K562 (cell line): ENCODE results near the gene CEP350. TPM values are rescaled to one million over a fixed set of nuclear protein-coding genes. Genes with fewer than 3 reads are reported as not detected.

Source experiments
- ATAC-seq: fragments of 200-7000 bp; cut with Tn5 transposase; 3 replicates; pipeline ENCODE4 v1.9.1; 2020; ENCODE audit warnings: moderate library complexity
- BruUV-seq: library from RNA; stranded (reverse); fragments of 400-500 nt; replicated peaks from 2 replicates; lab custom pipeline; 2021; lab: Mats Ljungman, UMichigan
- CTCF ChIA-PET: fragments of 300-600 bp; formaldehyde crosslinking; extraction: SDS; loops from one replicate; lab custom pipeline; 2021; ENCODE audit warnings: low intra/inter-chr PET ratio; lab: Yijun Ruan, JAX
- POLR2A ChIA-PET: fragments of 300-600, 350-650 bp; sonication (Branson Sonifier 250); formaldehyde crosslinking; extraction: SDS; loops from one replicate; lab custom pipeline; 2021; ENCODE audit warnings: antibody characterized with exemption, inconsistent platforms; lab: Yijun Ruan, JAX
- DNase-seq, 4 experiments: peaks; one replicate each; pipeline versions ENCODE4 v3.0.0 to v3.0.0-alpha.2; 2011 to 2018; ENCODE audit warnings: low spot score in 3 of 4, mixed read lengths in 3 of 4; ENCODE audit errors: extremely low read depth in 1 of 4
- FAIRE-seq: peaks from 2 replicates; lab custom pipeline; 2011; peaks lifted over from hg19 to GRCh38; lab: Jason Lieb, UNC
- H2AFZ ChIP-seq: 2 replicates; pipeline ENCODE4 v1.6.0; 2011; ENCODE audit warnings: low read depth, low read length, control low read depth, inconsistent platforms
- H3K27ac ChIP-seq: fragments of 200-600 bp; 3 replicates; pipeline ENCODE4 v1.8.0; 2011; ENCODE audit warnings: low read depth, mild to moderate bottlenecking, control low read depth, inconsistent platforms, low read length, moderate library complexity, mixed read lengths; ENCODE audit errors: extremely low read depth
- H3K27me3 ChIP-seq, 2 experiments: fragments of 300-600 bp in 1 of 2; 2 replicates in 1 of 2; 3 replicates in 1 of 2; pipeline versions ENCODE4 v1.6.0 to v1.8.0; 2011; ENCODE audit warnings: inconsistent platforms in 2 of 2, low read length in 2 of 2, mild to moderate bottlenecking in 1 of 2, mixed read lengths in 1 of 2, moderate library complexity in 1 of 2; ENCODE audit not compliant: control insufficient read depth in 2 of 2, insufficient read depth in 2 of 2
- H3K36me3 ChIP-seq: fragments of 300-600 bp; 3 replicates; pipeline ENCODE4 v1.8.0; 2011; ENCODE audit warnings: mild to moderate bottlenecking, low read length, inconsistent platforms; ENCODE audit not compliant: control insufficient read depth, insufficient read depth
- H3K4me1 ChIP-seq, 2 experiments: fragments of 200-600 bp in 1 of 2; replicated peaks in 1 of 2; 2 replicates in 1 of 2; 3 replicates in 1 of 2; pipeline versions ENCODE4 v1.5.1 to v1.8.0; 2011; ENCODE audit warnings: inconsistent platforms in 2 of 2, low read length in 2 of 2, mild to moderate bottlenecking in 1 of 2, mixed read lengths in 1 of 2, moderate library complexity in 1 of 2; ENCODE audit not compliant: control insufficient read depth in 2 of 2, insufficient read depth in 2 of 2
- H3K4me2 ChIP-seq: 2 replicates; pipeline ENCODE4 v1.6.1; 2011; ENCODE audit warnings: low read length, control low read depth, inconsistent platforms, mixed read lengths; ENCODE audit not compliant: insufficient read depth
- H3K4me3 ChIP-seq: fragments of 200-600 bp; sonication (generic), shearing (Covaris generic); 2 replicates; pipeline ENCODE4 v1.5.1; 2016; ENCODE audit warnings: control low read depth, inconsistent platforms
- H3K79me2 ChIP-seq: fragments of 200-600 bp; 3 replicates; pipeline ENCODE4 v1.8.0; 2011; ENCODE audit warnings: low read length, inconsistent platforms; ENCODE audit not compliant: control insufficient read depth, insufficient read depth
- H3K9ac ChIP-seq, 2 experiments: 2 replicates each; pipeline versions ENCODE4 v1.6.0 to v1.6.1; 2011; ENCODE audit warnings: low read depth in 2 of 2, low read length in 2 of 2, control low read depth in 1 of 2, inconsistent platforms in 1 of 2, mild to moderate bottlenecking in 1 of 2, mixed read lengths in 1 of 2; ENCODE audit not compliant: insufficient read depth in 1 of 2
- H3K9me1 ChIP-seq: one replicate; pipeline ENCODE4 v1.6.0; 2011; ENCODE audit warnings: inconsistent platforms, mild to moderate bottlenecking, low read length, moderate library complexity; ENCODE audit not compliant: control insufficient read depth, insufficient read depth
- H3K9me3 ChIP-seq: replicated peaks from 2 replicates; pipeline ENCODE4 v1.5.1; 2011; ENCODE audit warnings: low read depth, low read length, inconsistent platforms; ENCODE audit not compliant: control insufficient read depth, insufficient read depth
- H4K20me1 ChIP-seq: replicated peaks from 2 replicates; pipeline ENCODE4 v1.6.1; 2011; ENCODE audit warnings: low read length, inconsistent platforms, mixed read lengths; ENCODE audit not compliant: control insufficient read depth, insufficient read depth
- ADNP ChIP-seq: fragments of 200-800 bp; sonication (Bioruptor generic); IDR thresholded peaks from 2 replicates; pipeline ENCODE4 v1.6.1; 2016; ENCODE audit warnings: missing genetic modification characterization, missing compliant biosample characterization
- BCOR ChIP-seq: fragments of 450-650 bp; IDR thresholded peaks from 2 replicates; pipeline ENCODE4 v1.6.1; 2016
- CREB3 ChIP-seq: fragments of 450-650 bp; conservative IDR thresholded peaks from 2 replicates; pipeline ENCODE4 v1.6.1; 2016; ENCODE audit warnings: missing genetic modification characterization, low read depth, mild to moderate bottlenecking, missing compliant biosample characterization, moderate library complexity
- CREB5 ChIP-seq: fragments of 250-450 bp; sonication (Bioruptor Pico); IDR thresholded peaks from 2 replicates; pipeline ENCODE4 v1.5.0; 2020; ENCODE audit warnings: mild to moderate bottlenecking
- DLX4 ChIP-seq: fragments of 250-450 bp; sonication (Bioruptor Pico); IDR thresholded peaks from 2 replicates; pipeline ENCODE4 v1.6.1; 2021; ENCODE audit warnings: mild to moderate bottlenecking
- EHMT2 ChIP-seq: fragments of 450-650 bp; IDR thresholded peaks from 2 replicates; pipeline ENCODE4 v1.6.1; 2018; ENCODE audit warnings: antibody characterized with exemption
- HDAC2 ChIP-seq: fragments of 450-650 bp; IDR thresholded peaks from 2 replicates; pipeline ENCODE4 v1.6.1; 2016; ENCODE audit warnings: mild to moderate bottlenecking
- ILK ChIP-seq: fragments of 450-650 bp; IDR thresholded peaks from 2 replicates; pipeline ENCODE4 v1.6.1; 2016; ENCODE audit warnings: missing genetic modification characterization, low read depth, mild to moderate bottlenecking, missing compliant biosample characterization, moderate library complexity, borderline replicate concordance
- MLX ChIP-seq, 2 experiments: fragments of 450-650 bp in 1 of 2; sonication (generic) in 1 of 2; formaldehyde crosslinking; conservative IDR thresholded peaks; 2 replicates each; pipeline versions ENCODE4 v1.4.0 to v1.8.1; 2020 to 2022; ENCODE audit warnings: mild to moderate bottlenecking in 1 of 2, missing genetic modification reagents in 1 of 2
- PYGO2 ChIP-seq: fragments of 450-650 bp; IDR thresholded peaks from 2 replicates; pipeline ENCODE4 v1.6.1; 2016; ENCODE audit warnings: mild to moderate bottlenecking, missing genetic modification characterization, moderate library complexity, missing compliant biosample characterization
- RAD51 ChIP-seq: fragments of 450-650 bp; IDR thresholded peaks from 2 replicates; pipeline ENCODE4 v1.7.1; 2016; ENCODE audit warnings: low read depth, mild to moderate bottlenecking, borderline replicate concordance
- RNF2 ChIP-seq: sonication (generic); IDR thresholded peaks from 2 replicates; pipeline ENCODE4 v1.6.1; 2016
- TFE3 ChIP-seq: fragments of 450-650 bp; formaldehyde crosslinking; IDR thresholded peaks from 2 replicates; pipeline ENCODE4 v1.4.0; 2020; ENCODE audit warnings: mild to moderate bottlenecking, mixed read lengths
- TSC22D4 ChIP-seq: fragments of 450-650 bp; IDR thresholded peaks from 2 replicates; pipeline ENCODE4 v1.6.1; 2016; ENCODE audit warnings: missing genetic modification characterization, missing biosample characterization, control low read depth
- ZNF316 ChIP-seq: fragments of 450-650 bp; IDR thresholded peaks from 2 replicates; pipeline ENCODE4 v1.6.1; 2016
- WGBS: fragments of 100-300 bp; shearing (Covaris generic); methylation state at CpG from one replicate; pipeline ENCODE4 v1.1.6; 2016; ENCODE audit warnings: low coverage, mixed read lengths; ENCODE audit not compliant: insufficient coverage; ENCODE audit errors: missing lambda C conversion rate; 5-methylcytosine and 5-hydroxymethylcytosine counted together
- in situ Hi-C: fragments of 300-500 bp; cut with MboI; formaldehyde crosslinking; loops from 4 replicates; pipeline ENCODE4 v1.15.0; 2018; ENCODE audit warnings: inconsistent platforms, mixed read lengths
- intact Hi-C: fragments of 100-400 bp; cut with micrococcal nuclease; formaldehyde crosslinking; loops from 2 replicates; pipeline ENCODE4 v1.14.2; 2022
- polyA plus RNA-seq, 8 experiments: library from polyadenylated mRNA; depleted of rRNA in 4 of 8; stranded (reverse) in 5 of 8; unstranded in 3 of 8; fragments of >200 nt; fragmentation: Nextera tagmentation in 2 of 8; fragmentation: Illumina TruSeq in 1 of 8; extraction: Ambion mirVana in 2 of 8; extraction: Trizol in 1 of 8; gene quantifications; 2 replicates each; pipeline versions ENCODE4 v1.2.1 to v1.2.3, GENCODE V29; 2011 to 2014; ENCODE audit warnings: inconsistent platforms in 1 of 8, missing spikeins in 1 of 8
- total RNA-seq, 7 experiments: library from RNA; depleted of rRNA in 6 of 7; stranded (reverse); fragments of >200 nt in 6 of 7; fragmentation: Illumina TruSeq in 2 of 7; extraction: Trizol in 2 of 7; gene quantifications; 2 replicates each; pipeline versions ENCODE4 v1.2.1 to v1.2.3, GENCODE V29; 2011 to 2021; ENCODE audit warnings: low replicate concordance in 1 of 7

CEP350 gene
- total and polyA plus RNA-seq, 9 of the 15 experiments (the other 6 are each of a cell fraction or from before 2014, with no cell fraction given), result 8.3 to 64.3 (median 28.0) TPM

GRCh38 chr1:180040034-180040433 lies 85.4 kb downstream of the CEP350 start:
- Histone ChIP-seq H3K36me3 (peaks cover 75% of the 10 kb centered on the region), H3K4me2 (no peak overlapping the region), H3K4me3 (no peak overlapping the region), H3K9me3 (no peaks in the 10 kb centered on the region), H3K79me2 (no peaks in the 10 kb centered on the region), H3K9me1 (no peaks in the 10 kb centered on the region), H2AFZ (no peak overlapping the region), H4K20me1 (no peaks in the 10 kb centered on the region), H3K27ac (no peak overlapping the region), H3K9ac (no peak overlapping the region), H3K27me3 (no peaks in the 10 kb centered on the region), H3K4me1 (no peaks in the 10 kb centered on the region)
- ChIA-PET CTCF (no interaction called here), POLR2A (no interaction called here)
- intact Hi-C loops, result no loop called here
- no peak for DNase-seq
- no TSS peak for BruUV-seq
- no peak for ATAC-seq
- WGBS, result 93% methylated on average over 3 of the region's 3 CpGs
- FAIRE-seq, result no peak
- in situ Hi-C loops, result no loop called here
- TF ChIP-seq CREB3 (tag) (no peak), CREB5 (CRISPR knock-in tag) (no peak), RAD51 (no peak), ZNF316 (no peak), RNF2 (no peak), BCOR (no peak), PYGO2 (tag) (no peak), DLX4 (CRISPR knock-in tag) (no peak), ILK (tag) (no peak), EHMT2 (no peak), ADNP (tag) (no peak), TSC22D4 (tag) (no peak), MLX (CRISPR knock-in tag; conservative IDR thresholded peaks at IDR 0.05) (no peak), TFE3 (CRISPR knock-in tag) (no peak), HDAC2 (no peak)
